NK-92 (cell line): ENCODE results near the gene TMEM54.
"Not testable (repeated sequence)": the region's sequence is repeated elsewhere in the genome, so short reads cannot be mapped to it uniquely, and the experiment has no call there.

Source experiments
- DNase-seq: peaks from one replicate; lab custom pipeline; 2025; ENCODE audit not compliant: unreplicated experiment; lab: John Stamatoyannopoulos, UW

The TMEM54 gene

DNA sequence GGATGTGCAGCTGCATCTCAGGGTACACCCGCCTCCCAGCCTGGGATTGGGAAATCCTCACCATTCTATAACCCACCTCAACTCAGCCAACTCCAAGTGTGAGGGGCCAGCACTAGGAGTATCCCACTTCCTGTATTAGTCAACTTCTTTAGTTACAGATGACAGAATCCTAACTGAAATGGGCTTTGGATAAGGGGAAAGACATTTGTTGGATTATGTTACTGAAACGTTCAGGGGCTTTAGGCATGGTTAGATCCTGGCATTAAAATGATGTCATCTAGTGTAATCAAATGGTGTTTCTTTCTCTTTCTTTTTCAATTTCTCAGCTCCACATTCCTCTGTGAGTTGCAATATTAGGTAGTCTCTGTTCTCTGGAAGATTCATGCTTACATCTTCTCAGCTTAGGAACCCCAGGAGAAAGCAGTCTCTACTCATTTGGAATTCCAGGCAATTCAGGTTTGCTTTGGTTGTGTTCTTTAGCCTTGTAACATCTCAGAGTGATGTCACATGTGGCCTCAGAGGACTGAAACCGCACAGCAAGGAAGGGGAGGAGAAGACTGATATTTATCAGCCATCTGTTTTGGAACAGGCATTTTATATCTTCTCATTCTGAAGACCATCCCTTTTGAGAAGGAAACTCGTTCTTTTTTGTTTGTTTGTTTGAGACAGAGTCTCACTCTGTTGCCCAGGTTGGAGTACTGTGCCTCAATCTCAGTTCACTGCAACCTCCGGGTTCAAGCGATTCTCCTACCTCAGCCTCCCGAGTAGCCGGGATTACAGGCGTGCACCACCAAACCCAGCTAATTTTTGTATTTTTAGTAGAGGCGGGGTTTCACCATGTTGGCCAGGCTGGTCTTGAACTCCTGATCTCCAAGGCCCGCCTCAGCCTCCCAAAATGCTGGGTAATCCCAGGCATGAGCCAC is 18.9 kb upstream of the TMEM54 start:
- no peak for DNase-seq

- no peak for DNase-seq
Observed at GRCh38 chr1:32918179-32918578, 17.0 kb upstream of the TMEM54 start.

DNA sequence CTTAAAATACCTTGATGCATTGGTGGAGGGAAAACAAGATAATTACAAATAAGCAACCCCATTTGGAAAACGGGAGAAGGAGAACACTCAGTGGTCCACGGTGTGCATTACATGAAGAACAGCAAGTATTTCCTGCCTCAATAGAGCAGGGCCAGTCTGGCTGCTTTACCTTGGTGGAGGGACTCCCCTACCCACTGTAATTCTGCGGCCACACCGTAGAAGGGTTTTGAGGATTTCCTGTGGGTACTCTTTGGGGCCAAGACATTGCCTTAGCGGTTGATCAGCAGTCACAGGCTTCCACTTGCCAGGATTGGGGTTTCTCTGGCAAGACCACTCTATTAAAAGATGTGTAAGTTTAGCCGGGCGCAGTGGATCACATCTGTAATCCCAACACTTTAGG is 16.3 kb upstream of the TMEM54 start:
- no peak for DNase-seq

DNA sequence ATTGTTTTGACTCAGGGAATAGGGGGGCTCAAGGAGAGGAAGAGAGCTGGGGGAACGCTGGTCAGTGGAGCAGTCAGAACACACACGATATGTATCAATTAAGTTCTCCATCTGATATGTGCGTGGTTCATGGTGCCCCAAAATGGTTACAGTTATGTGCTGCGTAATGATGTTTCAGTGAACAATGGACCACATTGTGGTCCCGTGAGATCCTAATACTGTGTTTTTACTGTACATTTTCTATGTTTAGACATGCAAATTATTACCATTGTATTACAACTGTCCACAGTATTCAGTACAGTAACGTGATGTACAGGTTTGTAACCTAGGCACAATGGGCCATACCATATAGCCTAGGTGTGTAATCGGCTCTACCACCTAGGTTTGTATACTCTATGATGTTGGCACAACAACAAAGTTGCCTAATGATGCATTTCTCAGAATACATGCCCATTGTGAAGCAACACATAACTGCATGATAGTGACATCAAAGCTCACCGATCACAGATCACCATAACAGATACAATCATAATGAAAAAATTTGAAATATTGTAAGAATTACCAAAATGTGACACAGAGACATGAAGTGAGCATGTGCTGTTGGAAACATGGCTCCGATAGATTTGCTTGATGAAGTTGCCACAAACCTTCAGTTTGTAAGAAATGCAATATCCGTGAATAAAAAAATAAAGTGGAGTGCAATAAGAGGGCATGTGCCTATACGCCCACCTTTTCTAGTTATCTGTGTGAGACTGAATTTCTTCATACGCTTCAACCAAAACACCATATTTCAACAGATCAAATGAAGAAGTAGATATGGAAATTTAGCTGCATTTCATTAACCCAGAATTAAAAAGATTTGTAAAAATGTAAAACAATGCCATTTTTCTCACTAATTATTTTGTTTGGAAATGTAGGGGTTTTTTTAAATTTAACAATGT is 14.8 kb upstream of the TMEM54 start:
- DNase-seq, result no peak

DNA sequence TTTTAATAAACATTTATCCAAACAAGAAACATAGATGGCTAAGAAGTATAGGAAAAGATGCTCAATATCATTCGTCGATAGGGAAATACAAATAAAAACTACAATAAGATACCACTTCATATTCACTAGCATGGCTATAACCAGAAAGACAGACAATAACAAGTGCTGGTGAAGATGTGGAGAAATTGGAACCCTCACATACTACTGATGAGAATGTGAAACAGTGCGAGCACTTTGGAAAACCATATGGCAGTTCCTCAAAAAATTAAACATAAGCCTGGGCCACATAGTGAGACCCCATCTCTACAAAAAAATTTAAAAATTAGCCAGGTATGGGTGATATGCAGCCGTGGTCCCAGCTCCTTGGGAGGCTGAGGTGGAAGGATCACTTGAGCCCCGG is 9.1 kb upstream of the TMEM54 start:
- no peak for DNase-seq

DNA sequence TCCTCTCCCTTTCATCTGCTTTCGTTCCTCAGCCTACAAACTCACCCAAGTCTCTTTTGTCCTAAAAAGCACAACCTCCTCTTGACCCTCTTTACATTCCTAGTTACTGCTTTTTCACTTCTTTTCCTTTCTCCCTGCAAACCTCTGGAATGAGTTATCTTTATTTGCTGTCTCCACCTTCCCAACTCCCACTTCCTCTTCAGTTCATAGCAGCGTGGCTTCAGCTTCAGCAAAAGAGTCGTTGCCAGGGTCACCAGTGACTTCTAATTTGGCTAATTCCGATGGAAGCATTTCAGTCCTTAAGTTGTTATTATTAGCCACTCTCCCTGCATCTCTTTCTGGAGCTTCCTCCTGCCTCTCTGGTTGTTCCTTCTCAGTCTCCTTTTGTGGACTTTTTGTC is 6.2 kb upstream of the TMEM54 start:
- no peak for DNase-seq

DNA sequence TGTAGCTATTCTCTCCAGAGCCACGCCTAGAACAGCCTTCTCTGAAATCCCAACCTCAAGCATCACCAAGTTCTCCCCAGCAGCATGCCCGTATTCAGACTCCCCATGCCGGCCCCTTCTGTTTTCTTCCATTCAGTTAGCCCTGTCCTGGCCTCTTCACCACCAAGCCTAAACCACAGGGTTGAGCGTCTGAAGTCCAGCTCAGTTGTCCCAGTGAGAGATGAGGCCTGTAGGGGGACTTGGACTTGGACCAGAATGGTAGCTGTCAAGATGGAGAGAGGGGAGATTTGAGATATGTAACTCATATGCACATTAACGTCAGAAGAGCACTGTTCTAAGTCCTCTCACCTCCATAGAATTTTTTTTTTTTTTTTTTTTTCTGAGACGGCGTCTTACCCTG is 5.5 kb upstream of the TMEM54 start:
- DNase-seq, result no peak

GRCh38 chr1:32905588-32905987 is 4.4 kb upstream of the TMEM54 start:
- not testable (repeated sequence) for DNase-seq

DNA sequence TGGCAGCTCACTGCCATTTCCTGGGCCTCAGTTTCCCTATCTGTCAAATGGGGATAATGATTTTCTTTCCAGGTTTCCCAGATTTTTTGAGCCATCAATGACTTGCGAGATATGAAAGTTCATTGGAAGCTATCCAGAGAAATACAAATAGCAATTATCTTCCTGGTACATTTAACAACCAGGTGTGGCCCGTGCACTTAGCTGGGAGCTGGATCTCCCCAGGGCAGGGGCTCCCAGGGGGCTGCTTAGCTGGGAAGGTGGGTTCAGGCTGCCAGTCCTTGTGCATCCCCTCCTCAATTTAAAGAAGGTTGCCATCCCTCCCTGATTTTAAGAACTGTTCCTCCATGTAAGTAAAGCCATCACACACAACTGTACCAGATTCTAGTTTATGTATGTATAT is 3.6 kb upstream of the TMEM54 start:
- no peak for DNase-seq

GRCh38 chr1:32903991-32904785 is 3.0 kb upstream of the TMEM54 start:
- no peak for DNase-seq

DNA sequence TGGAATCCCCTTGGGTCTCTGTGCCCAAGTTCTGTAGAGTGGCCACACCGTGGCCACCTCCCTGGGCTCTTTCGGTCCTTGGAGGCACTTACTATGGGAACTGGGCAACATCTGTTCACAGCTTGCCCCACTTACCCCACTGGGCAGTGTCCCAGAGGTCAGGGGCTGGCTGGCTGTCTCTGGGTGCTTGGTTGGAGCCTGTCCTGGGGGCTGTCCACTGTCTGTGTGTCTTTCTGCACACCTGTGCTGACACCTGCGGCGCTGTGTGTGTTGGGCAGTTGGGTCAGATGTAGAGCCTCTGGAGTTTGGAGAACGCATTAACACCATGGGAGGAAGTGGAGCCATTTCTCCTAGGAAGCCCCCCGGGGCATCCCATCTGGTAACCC is 1.3 kb upstream of the TMEM54 start:
- no peak for DNase-seq

DNA sequence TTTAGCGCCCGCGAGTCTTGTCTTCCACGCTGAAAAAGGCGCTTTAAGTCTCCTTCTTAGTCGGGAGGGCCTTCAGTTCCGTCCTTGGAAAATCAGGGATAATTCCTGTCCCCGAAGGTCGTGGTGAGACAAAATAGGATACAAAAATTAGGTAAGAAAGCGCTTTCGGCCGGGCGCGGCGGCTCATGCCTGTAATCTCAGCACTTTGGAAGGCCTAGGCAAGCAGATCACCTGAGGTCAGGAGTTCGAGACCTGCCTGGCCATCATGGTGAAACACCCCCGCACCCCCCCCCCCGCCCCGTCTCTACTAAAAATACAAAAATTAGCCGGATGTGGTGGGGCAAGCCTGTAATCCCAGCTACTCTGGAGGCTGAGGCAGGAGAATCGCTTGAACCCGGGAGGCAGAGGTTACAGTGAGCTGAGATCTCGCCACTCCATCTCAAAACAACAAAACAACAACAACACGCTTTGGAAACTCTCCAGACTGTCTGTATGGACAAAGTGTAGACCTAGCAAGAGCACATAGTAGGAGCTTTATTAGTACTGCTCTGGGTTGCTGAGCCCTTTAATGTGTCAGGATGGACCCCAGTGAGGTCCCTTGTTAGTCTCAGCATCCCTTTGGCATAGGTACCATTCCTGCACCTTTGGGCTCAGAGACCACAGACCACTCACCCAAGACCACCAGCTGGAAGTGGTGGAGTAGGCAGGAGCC is 790 bp upstream of the TMEM54 start:
- DNase-seq, result no peak

GRCh38 chr1:32900371-32900955 is 726 bp downstream of the TMEM54 start:
- no peak for DNase-seq

GRCh38 chr1:32899586-32900296 is 1.4 kb downstream of the TMEM54 start:
- DNase-seq, result no peak

DNA sequence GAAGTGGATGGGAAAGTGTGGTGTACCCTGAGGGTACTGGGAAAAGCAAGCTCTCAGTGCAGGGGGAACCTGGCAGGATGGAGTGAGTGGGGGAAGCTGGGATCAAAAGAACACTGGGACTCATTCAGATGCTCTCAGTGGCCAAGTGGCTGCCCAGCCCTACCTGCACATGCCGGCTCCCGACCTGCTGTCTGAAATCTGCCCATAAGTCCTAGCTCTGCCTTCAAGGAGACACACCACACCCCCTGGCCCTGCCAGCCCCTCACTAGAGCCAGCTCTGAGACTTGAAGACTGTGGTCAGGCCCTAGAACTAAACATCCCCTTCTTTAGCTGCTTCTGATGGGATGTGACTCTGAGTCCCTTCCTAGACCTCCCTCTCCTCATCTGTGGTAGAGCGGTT is 2.2 kb downstream of the TMEM54 start:
- DNase-seq, result no peak

GRCh38 chr1:32898056-32898455 is 3.1 kb downstream of the TMEM54 start:
- no peak for DNase-seq

- DNase-seq, result no peak
Observed at GRCh38 chr1:32897082-32898049, 3.8 kb downstream of the TMEM54 start.

DNA sequence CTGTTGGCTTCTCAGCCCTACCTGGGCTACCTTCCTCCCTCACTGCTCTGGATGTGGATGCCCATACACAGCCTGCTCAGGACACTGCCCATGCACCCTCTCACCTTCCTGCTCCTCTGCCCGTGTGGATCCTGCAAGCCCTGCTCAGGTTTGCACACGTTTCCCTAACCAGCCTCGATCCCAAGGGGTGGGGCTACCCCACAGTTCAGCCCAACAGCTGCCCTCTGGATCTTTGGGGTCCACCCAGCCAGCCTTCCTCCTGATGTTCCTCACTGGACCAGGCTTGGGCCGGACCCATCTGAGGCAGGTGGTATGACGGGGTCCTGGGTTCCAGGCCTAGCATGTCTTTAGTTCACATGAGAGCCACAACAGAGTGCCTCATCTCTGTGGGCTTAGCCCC is 4.7 kb downstream of the TMEM54 start:
- DNase-seq, result no peak
